Measurements from ENCODE around the gene AKNA. TPM values are rescaled to one million over a fixed set of nuclear protein-coding genes. Genes with fewer than 3 reads are reported as not detected.

Gene AKNA
- total RNA-seq, 4 donors from 2014 or later, result 8.8 to 24.3 (median 19.0) TPM

DNA sequence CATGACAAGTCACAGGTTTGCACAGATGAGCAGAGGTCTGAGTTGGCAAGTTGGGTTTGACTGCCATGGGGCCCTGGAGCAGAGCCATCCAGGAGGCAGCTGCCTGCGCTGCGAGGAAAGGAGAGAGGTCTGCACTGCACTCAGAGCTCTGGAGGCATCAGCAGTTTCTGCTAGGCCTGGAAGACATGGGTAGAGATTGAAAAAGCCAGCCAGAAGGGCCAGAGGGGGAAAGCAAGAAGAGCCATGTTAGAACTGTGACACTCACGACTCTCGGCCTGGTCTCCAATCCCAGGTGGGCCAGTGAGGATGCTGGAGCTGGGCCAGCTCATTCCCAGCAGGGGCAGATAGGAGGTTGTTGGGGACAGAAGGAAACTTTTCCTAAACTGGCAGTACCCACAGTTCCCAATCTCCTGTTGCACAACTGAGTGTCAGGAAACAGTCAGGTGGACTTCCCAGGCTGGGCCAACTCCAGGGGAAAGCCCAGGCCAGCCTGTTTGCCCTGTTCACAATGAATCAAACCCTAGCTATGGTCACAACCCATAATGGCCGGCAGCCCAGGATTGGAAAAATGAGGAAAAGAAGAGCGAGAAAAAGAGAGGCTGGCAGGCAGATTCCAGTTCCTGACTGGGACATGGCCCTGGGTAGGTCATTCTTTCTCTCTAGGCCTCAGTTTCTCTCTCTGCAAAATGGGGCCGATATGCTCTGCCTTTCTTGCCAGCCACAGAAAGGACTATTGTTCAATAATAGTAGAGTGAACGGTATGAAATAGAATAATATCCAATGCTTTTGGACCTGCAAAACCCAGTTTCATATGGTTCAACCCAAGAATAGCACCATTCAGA, 72.7 kb downstream of the AKNA start:
- Histone ChIP-seq H3K4me1 (no peaks in the 10 kb centered on the region), H3K27me3 (peaks cover 7% of the 10 kb centered on the region), H3K36me3 (peaks cover 0 to 5% of the 10 kb centered on the region in 2 donors), H3K9me3 (peaks cover 0 to 7% (median 0%) of the 10 kb centered on the region in 3 donors), H3K4me3 (no peak overlapping the region), H3K27ac (no peak overlapping the region)
- no peak for ATAC-seq
- WGBS, 2 donors (ENCODE audit: low coverage in 1 of 2), result 78 to 80% methylated on average over 1 to 8 of the region's 8 CpGs
- TF ChIP-seq POLR2AphosphoS5 (IDR thresholded peaks at IDR 0.05) (no peak), POLR2A (IDR thresholded peaks at IDR 0.05) (no peak), EP300 (IDR thresholded peaks at IDR 0.05) (no peak)

DNA sequence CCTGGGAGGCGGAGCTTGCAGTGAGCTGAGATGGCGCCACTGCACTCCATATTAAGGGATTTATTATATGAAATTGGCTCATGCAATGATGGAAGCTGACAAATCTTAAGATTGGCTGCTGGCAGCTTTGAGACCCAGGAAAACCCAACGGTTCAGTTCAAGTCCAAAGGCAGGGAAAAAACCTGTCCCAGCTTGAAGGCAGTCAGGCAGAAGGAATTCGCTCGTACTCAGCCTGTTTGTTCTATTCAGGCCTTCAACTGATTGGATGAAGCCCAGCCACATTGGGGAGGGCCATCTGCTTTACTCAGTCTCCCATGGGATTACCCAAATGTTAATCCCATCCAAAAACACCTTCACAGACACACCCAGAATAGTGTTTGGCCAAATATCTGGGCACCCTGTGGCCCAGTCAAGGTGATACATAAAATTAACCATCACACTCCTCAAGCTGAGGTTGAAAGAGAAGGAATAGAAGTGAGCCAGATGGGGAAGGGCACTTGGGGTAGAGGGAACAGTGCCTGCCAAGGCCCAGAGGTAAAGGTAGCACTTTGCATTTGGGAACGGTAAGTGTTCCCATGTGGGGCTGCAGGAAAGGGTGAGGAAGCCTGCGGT, 73.4 kb downstream of the AKNA start:
- H3K9me3 ChIP-seq, result peaks cover 0 to 7% (median 0%) of the 10 kb centered on the region in 3 donors
- no peak for ATAC-seq
- no peaks in the 10 kb centered on the region for H3K4me1 ChIP-seq
- H3K36me3 ChIP-seq, result peaks cover 0 to 5% of the 10 kb centered on the region in 2 donors
- WGBS, 2 donors (ENCODE audit: low coverage in 1 of 2), result 75 to 76% methylated on average over 6 to 7 of the region's 7 CpGs
- TF ChIP-seq EP300 (IDR thresholded peaks at IDR 0.05) (no peak), CTCF (IDR thresholded peaks at IDR 0.05) (no peak), POLR2A (IDR thresholded peaks at IDR 0.05) (no peak), POLR2AphosphoS5 (IDR thresholded peaks at IDR 0.05) (no peak)
- H3K27ac ChIP-seq, result no peak overlapping the region
- H3K27me3 ChIP-seq, result no peaks in the 10 kb centered on the region
- no peak overlapping the region for H3K4me3 ChIP-seq

DNA sequence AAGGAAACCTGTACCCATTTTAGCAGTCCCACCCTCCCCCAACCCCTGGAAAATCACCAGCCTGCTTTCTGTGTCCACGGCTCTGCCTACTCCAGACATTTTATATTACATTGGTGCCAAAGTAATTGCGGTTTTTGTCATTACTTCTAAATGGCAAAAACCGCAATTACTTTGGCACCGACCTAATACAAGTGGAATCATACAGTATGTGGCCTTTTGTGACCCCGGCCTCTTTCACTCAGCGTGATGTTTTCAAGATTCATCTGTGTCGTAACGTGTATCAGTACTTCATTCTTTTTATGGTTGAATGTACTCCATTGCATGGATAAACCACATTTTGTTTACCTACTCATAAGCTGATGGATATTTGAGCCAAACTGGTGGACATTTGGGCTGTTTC, 74.6 kb downstream of the AKNA start:
- 60 to 76% methylated on average over 2 to 8 of the region's 8 CpGs for WGBS, 2 donors (ENCODE audit: low coverage in 1 of 2)

DNA sequence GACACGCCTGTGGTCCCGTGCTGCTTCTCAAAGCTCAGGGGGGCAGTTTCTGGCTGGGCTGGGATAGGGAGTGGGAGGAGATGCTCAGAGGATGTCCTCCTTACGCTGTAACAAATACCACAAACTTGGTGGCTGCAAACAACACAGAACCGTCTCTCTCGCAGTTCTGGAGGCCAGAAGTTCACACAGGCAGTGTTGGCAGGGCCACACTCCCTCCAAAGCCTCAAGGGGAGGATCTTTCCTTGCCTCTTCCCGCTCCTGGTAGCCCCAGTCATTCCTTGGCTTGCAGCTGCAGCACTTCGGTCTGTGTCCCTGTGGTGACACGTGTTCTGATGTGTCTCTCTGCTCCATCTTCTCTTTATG, 75.3 kb downstream of the AKNA start:
- ATAC-seq, result no peak
- H3K27ac ChIP-seq, result no peak overlapping the region
- H3K36me3 ChIP-seq, result peaks cover 0 to 5% of the 10 kb centered on the region in 2 donors
- no peak for TF ChIP-seq CTCF (IDR thresholded peaks at IDR 0.05)
- no peak for TF ChIP-seq EP300 (IDR thresholded peaks at IDR 0.05)
- TF ChIP-seq POLR2AphosphoS5 (IDR thresholded peaks at IDR 0.05), result no peak
- TF ChIP-seq POLR2A (IDR thresholded peaks at IDR 0.05), result no peak
- no peaks in the 10 kb centered on the region for H3K27me3 ChIP-seq
- H3K4me3 ChIP-seq, result no peak overlapping the region
- 70% methylated on average over 2 to 6 of the region's 8 CpGs for WGBS, 2 donors (ENCODE audit: low coverage in 1 of 2)
- no peaks in the 10 kb centered on the region for H3K4me1 ChIP-seq
- peaks cover 0 to 7% (median 0%) of the 10 kb centered on the region in 3 donors for H3K9me3 ChIP-seq

More for the DNA sequence above, 74.6 kb downstream of the AKNA start:
- ATAC-seq, result no peak
- no peak overlapping the region for H3K27ac ChIP-seq
- H3K27me3 ChIP-seq, result no peaks in the 10 kb centered on the region
- no peak for TF ChIP-seq POLR2A (IDR thresholded peaks at IDR 0.05)
- TF ChIP-seq CTCF (IDR thresholded peaks at IDR 0.05), result no peak
- TF ChIP-seq POLR2AphosphoS5 (IDR thresholded peaks at IDR 0.05), result no peak
- no peak for TF ChIP-seq EP300 (IDR thresholded peaks at IDR 0.05)
- peaks cover 0 to 7% (median 0%) of the 10 kb centered on the region in 3 donors for H3K9me3 ChIP-seq
- H3K4me1 ChIP-seq, result no peaks in the 10 kb centered on the region
- peaks cover 0 to 5% of the 10 kb centered on the region in 2 donors for H3K36me3 ChIP-seq
- H3K4me3 ChIP-seq, result no peak overlapping the region

DNA sequence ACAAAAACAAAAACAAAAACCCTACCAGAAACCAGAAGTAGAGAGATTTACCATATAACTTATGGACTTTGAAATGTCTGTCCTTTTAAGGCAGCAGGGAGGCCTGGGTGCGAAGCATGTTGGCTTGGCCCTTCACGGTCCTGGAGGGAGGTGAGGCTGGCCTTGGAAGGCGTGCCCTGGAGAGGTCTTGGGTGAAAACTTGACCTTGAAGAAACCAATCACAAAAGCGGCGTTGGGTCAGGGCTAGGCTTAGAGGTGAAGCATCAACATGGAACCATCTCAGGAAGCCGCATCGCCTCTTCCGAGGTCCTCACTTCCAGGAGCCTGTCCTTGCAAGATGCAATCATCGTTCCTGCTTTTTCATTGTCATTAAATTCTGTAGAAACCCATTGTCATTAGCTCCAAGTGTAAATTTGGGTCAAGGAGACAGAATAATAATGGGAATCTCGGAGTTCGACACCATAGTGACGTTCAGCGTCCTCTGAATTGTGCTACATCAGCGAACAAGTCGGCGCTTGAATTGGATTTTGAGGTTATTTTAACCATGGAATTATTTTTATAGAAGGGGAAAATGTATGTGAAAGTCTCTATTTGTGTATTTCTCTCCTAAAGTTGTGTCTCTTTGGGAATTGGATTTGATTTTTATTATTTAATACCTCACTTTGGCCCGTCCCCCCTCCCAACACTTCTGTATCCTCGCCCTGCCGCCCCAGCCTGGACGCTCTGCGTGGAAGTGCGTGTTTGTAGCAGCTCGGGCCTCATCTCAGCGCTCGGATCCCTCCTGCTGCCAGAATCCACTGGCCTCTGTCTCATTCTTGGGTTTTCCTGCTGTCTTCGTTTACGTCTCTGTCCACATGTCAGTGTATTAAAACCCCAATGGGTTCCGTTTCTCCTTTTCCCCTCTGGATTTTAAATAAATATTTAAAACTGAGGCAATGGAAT, 75.9 kb downstream of the AKNA start:
- Histone ChIP-seq H3K27me3 (no peaks in the 10 kb centered on the region), H3K4me1 (no peaks in the 10 kb centered on the region), H3K9me3 (peaks cover 0 to 7% (median 0%) of the 10 kb centered on the region in 3 donors), H3K36me3 (peaks cover 0 to 5% of the 10 kb centered on the region in 2 donors), H3K27ac (no peak overlapping the region), H3K4me3 (no peak overlapping the region)
- TF ChIP-seq POLR2AphosphoS5 (IDR thresholded peaks at IDR 0.05) (no peak), EP300 (IDR thresholded peaks at IDR 0.05) (no peak), CTCF (IDR thresholded peaks at IDR 0.05) (no peak), POLR2A (IDR thresholded peaks at IDR 0.05) (no peak)
- no peak for ATAC-seq
- 84 to 90% methylated on average over 18 to 22 of the region's 28 CpGs for WGBS, 2 donors (ENCODE audit: low coverage in 1 of 2)
